AG04449 (cell line): ENCODE measurements around the gene GALNT18.

ENCODE experiments used
- CTCF ChIA-PET: fragments of 350-600 bp; formaldehyde crosslinking; extraction: SDS; loops from one replicate; lab custom pipeline; 2021; ENCODE audit warnings: antibody characterized with exemption; lab: Yijun Ruan, JAX
- POLR2A ChIA-PET: fragments of 400-600, 350-600 bp; formaldehyde crosslinking; extraction: SDS; loops from one replicate; lab custom pipeline; 2020; ENCODE audit warnings: antibody characterized with exemption, inconsistent platforms; lab: Yijun Ruan, JAX
- DNase-seq: peaks from one replicate; pipeline ENCODE4 v3.0.0-alpha.2; 2010; ENCODE audit warnings: low read depth, low spot score
- H3K4me3 ChIP-seq: 2 replicates; pipeline ENCODE4 v1.5.1; 2011; ENCODE audit warnings: low read depth, mild to moderate bottlenecking, control low read depth, low read length
- CTCF ChIP-seq: IDR thresholded peaks from one replicate; pipeline ENCODE4 v1.5.1; 2011; ENCODE audit warnings: mild to moderate bottlenecking, moderate library complexity, low read length, control low read depth, inconsistent platforms; ENCODE audit not compliant: insufficient read depth; ENCODE audit errors: missing control alignments

GALNT18 gene

GRCh38 chr11:11602011-11602410, 19.8 kb downstream of the GALNT18 start:
- POLR2A ChIA-PET, result interaction anchor here (0.6 kb wide), 1 partner anchor 25 kb away, joined by 3 read pairs; no protein-coding TSS in a partner anchor
- no peak for TF ChIP-seq CTCF
- CTCF ChIA-PET, result no interaction called here

GRCh38 chr11:11600288-11600687, 21.5 kb downstream of the GALNT18 start:
- no peak for TF ChIP-seq CTCF
- CTCF ChIA-PET, result interaction anchor here (1.4 kb wide), 1 partner anchor 20 kb away, joined by 5 read pairs; no protein-coding TSS in a partner anchor
- POLR2A ChIA-PET, result no interaction called here
- DNase-seq, result no peak
- H3K4me3 ChIP-seq, result no peak overlapping the region

More at GRCh38 chr11:11602011-11602410, 19.8 kb downstream of the GALNT18 start:
- DNase-seq, result no peak
- no peak overlapping the region for H3K4me3 ChIP-seq

- CTCF ChIA-PET, result no interaction called here
- POLR2A ChIA-PET, result no interaction called here
- H3K4me3 ChIP-seq, result no peak overlapping the region
- DNase-seq, result no peak
- TF ChIP-seq CTCF, result no peak
Measured at GRCh38 chr11:11598243-11598642, 23.6 kb downstream of the GALNT18 start.

GRCh38 chr11:11594162-11594561, 27.6 kb downstream of the GALNT18 start:
- H3K4me3 ChIP-seq, result no peak overlapping the region
- CTCF ChIA-PET, result no interaction called here
- no peak for DNase-seq
- POLR2A ChIA-PET, result no interaction called here
- no peak for TF ChIP-seq CTCF

GRCh38 chr11:11592146-11592684, 29.6 kb downstream of the GALNT18 start:
- H3K4me3 ChIP-seq, result no peak overlapping the region
- no peak for TF ChIP-seq CTCF
- ChIA-PET POLR2A (no interaction called here), CTCF (no interaction called here)
- no peak for DNase-seq

GRCh38 chr11:11589437-11589836, 32.4 kb downstream of the GALNT18 start:
- ChIA-PET POLR2A (no interaction called here), CTCF (no interaction called here)
- TF ChIP-seq CTCF, result no peak

More at GRCh38 chr11:11589437-11589836, 32.4 kb downstream of the GALNT18 start:
- H3K4me3 ChIP-seq, result no peak overlapping the region
- no peak for DNase-seq
